ENCODE data around the gene HYI. TPM values are rescaled to one million over a fixed set of nuclear protein-coding genes. Genes with fewer than 3 reads are reported as not detected.
"Not testable (repeated sequence)": the region's sequence is repeated elsewhere in the genome, so short reads cannot be mapped to it uniquely, and the experiment has no call there.

Gene HYI
- total RNA-seq, 1 donor = 27.1 TPM

GRCh38 chr1:43419627-43420425 lies 33.9 kb downstream of the HYI start:
- TF ChIP-seq, protein P1, sequence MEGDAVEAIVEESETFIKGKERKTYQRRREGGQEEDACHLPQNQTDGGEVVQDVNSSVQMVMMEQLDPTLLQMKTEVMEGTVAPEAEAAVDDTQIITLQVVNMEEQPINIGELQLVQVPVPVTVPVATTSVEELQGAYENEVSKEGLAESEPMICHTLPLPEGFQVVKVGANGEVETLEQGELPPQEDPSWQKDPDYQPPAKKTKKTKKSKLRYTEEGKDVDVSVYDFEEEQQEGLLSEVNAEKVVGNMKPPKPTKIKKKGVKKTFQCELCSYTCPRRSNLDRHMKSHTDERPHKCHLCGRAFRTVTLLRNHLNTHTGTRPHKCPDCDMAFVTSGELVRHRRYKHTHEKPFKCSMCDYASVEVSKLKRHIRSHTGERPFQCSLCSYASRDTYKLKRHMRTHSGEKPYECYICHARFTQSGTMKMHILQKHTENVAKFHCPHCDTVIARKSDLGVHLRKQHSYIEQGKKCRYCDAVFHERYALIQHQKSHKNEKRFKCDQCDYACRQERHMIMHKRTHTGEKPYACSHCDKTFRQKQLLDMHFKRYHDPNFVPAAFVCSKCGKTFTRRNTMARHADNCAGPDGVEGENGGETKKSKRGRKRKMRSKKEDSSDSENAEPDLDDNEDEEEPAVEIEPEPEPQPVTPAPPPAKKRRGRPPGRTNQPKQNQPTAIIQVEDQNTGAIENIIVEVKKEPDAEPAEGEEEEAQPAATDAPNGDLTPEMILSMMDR (IDR thresholded peaks at IDR 0.05; ENCODE audit: extremely low read depth, low read depth, low read length) = no peak
- Histone ChIP-seq H3K79me2 (ENCODE audit: insufficient read depth, low read length) (no peaks in the 10 kb centered on the region), H3K27ac (ENCODE audit: low read depth, low read length) (no peak overlapping the region), H2AFZ (ENCODE audit: low read length) (no peak overlapping the region), H3K4me2 (ENCODE audit: insufficient read depth, low read length) (no peak overlapping the region), H3K36me3 (ENCODE audit: insufficient read depth, low read length) (peaks cover 82% of the 10 kb centered on the region), H3K27me3 (ENCODE audit: insufficient read depth, low read length) (no peaks in the 10 kb centered on the region), H4K20me1 (ENCODE audit: insufficient read depth, low read length) (no peaks in the 10 kb centered on the region), H3K9me3 (ENCODE audit: low read depth, low read length) (no peaks in the 10 kb centered on the region), H3K4me3 (ENCODE audit: insufficient read depth, low read length) (no peak overlapping the region), H3K4me1 (ENCODE audit: insufficient read depth, low read length) (no peaks in the 10 kb centered on the region)
- DNase-seq (ENCODE audit: insufficient read length, low spot score, missing footprints) = peak; percentile 31

GRCh38 chr1:43418858-43419257 lies 34.9 kb downstream of the HYI start:
- peaks cover 76% of the 10 kb centered on the region for H3K36me3 ChIP-seq (ENCODE audit: insufficient read depth, low read length)
- TF ChIP-seq, protein P1 (IDR thresholded peaks at IDR 0.05; ENCODE audit: extremely low read depth, low read depth, low read length) = no peak
- no peak overlapping the region for H3K27ac ChIP-seq (ENCODE audit: low read depth, low read length)
- no peaks in the 10 kb centered on the region for H3K4me1 ChIP-seq (ENCODE audit: insufficient read depth, low read length)
- H3K27me3 ChIP-seq (ENCODE audit: insufficient read depth, low read length) = no peaks in the 10 kb centered on the region
- DNase-seq (ENCODE audit: insufficient read length, low spot score, missing footprints) = no peak
- H3K9me3 ChIP-seq (ENCODE audit: low read depth, low read length) = no peaks in the 10 kb centered on the region
- no peak overlapping the region for H3K4me3 ChIP-seq (ENCODE audit: insufficient read depth, low read length)
- no peaks in the 10 kb centered on the region for H3K79me2 ChIP-seq (ENCODE audit: insufficient read depth, low read length)
- no peaks in the 10 kb centered on the region for H4K20me1 ChIP-seq (ENCODE audit: insufficient read depth, low read length)
- H3K4me2 ChIP-seq (ENCODE audit: insufficient read depth, low read length) = no peak overlapping the region
- no peak overlapping the region for H2AFZ ChIP-seq (ENCODE audit: low read length)

DNA sequence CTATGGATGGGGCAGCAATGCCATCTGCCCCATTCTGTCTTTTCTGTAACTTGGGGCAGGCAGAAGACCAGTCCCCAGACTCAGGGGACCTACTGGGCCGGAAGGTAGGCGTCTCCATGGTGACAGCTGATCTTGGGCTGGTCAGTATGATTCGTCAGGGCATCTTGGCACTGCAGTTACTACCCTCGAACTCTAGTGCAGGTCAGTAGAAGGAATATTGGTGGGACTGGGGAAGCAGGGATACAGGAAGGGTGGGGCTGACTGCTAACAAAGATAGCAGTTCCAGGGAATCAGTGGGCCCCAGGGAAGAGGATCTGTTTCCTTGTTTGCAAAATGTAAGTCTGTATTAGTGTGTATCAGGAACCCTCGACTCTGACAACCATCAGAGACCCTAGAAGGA lies 37.8 kb downstream of the HYI start:
- Histone ChIP-seq H3K36me3 (ENCODE audit: insufficient read depth, low read length) (peaks cover 58% of the 10 kb centered on the region), H3K9me3 (ENCODE audit: low read depth, low read length) (no peaks in the 10 kb centered on the region), H3K27me3 (ENCODE audit: insufficient read depth, low read length) (no peaks in the 10 kb centered on the region), H2AFZ (ENCODE audit: low read length) (no peak overlapping the region), H4K20me1 (ENCODE audit: insufficient read depth, low read length) (no peaks in the 10 kb centered on the region), H3K4me3 (ENCODE audit: insufficient read depth, low read length) (no peak overlapping the region), H3K4me2 (ENCODE audit: insufficient read depth, low read length) (no peak overlapping the region), H3K27ac (ENCODE audit: low read depth, low read length) (no peak overlapping the region), H3K4me1 (ENCODE audit: insufficient read depth, low read length) (no peaks in the 10 kb centered on the region), H3K79me2 (ENCODE audit: insufficient read depth, low read length) (no peaks in the 10 kb centered on the region)
- TF ChIP-seq, protein P1 (IDR thresholded peaks at IDR 0.05; ENCODE audit: extremely low read depth, low read depth, low read length) = no peak
- DNase-seq (ENCODE audit: insufficient read length, low spot score, missing footprints) = no peak

GRCh38 chr1:43414634-43415223 lies 39.0 kb downstream of the HYI start:
- Histone ChIP-seq H3K4me1 (ENCODE audit: insufficient read depth, low read length) (no peaks in the 10 kb centered on the region), H3K79me2 (ENCODE audit: insufficient read depth, low read length) (no peaks in the 10 kb centered on the region), H4K20me1 (ENCODE audit: insufficient read depth, low read length) (no peaks in the 10 kb centered on the region), H3K9me3 (ENCODE audit: low read depth, low read length) (no peaks in the 10 kb centered on the region), H2AFZ (ENCODE audit: low read length) (no peak overlapping the region), H3K4me3 (ENCODE audit: insufficient read depth, low read length) (no peak overlapping the region), H3K36me3 (ENCODE audit: insufficient read depth, low read length) (peaks cover 46% of the 10 kb centered on the region), H3K4me2 (ENCODE audit: insufficient read depth, low read length) (no peak overlapping the region), H3K27ac (ENCODE audit: low read depth, low read length) (no peak overlapping the region), H3K27me3 (ENCODE audit: insufficient read depth, low read length) (no peaks in the 10 kb centered on the region)
- TF ChIP-seq, protein P1 (IDR thresholded peaks at IDR 0.05; ENCODE audit: extremely low read depth, low read depth, low read length) = peak; percentile 61
- DNase-seq (ENCODE audit: insufficient read length, low spot score, missing footprints) = no peak

- H2AFZ ChIP-seq (ENCODE audit: low read length); H3K79me2 ChIP-seq (ENCODE audit: insufficient read depth, low read length); H3K27me3 ChIP-seq (ENCODE audit: insufficient read depth, low read length); H3K27ac ChIP-seq (ENCODE audit: low read depth, low read length); DNase-seq (ENCODE audit: insufficient read length, low spot score, missing footprints); H3K4me3 ChIP-seq (ENCODE audit: insufficient read depth, low read length); H3K9me3 ChIP-seq (ENCODE audit: low read depth, low read length); H3K4me1 ChIP-seq (ENCODE audit: insufficient read depth, low read length); H3K4me2 ChIP-seq (ENCODE audit: insufficient read depth, low read length); H4K20me1 ChIP-seq (ENCODE audit: insufficient read depth, low read length): not testable (repeated sequence)
- H3K36me3 ChIP-seq (ENCODE audit: insufficient read depth, low read length) = peaks cover 47% of the 10 kb centered on the region
These were observed 40.3 kb downstream of the HYI start for GRCh38 chr1:43413426-43413825.

Measured in osteoblast (primary cell).